Fibroblast of lung (primary cell): ENCODE results near the gene DPM2.

ENCODE experiments used
- EZH2 ChIP-seq: IDR thresholded peaks from 2 replicates; pipeline ENCODE4 v1.5.1; 2012; ENCODE audit warnings: low read length, control low read depth, mild to moderate bottlenecking; ENCODE audit errors: missing control alignments
- TF ChIP-seq, protein P1 (sequence below), 2 donors: IDR thresholded peaks in 1 of 2; conservative IDR thresholded peaks in 1 of 2; 1 replicate in 1 of 2; 2 replicates in 1 of 2; pipeline ENCODE4 v1.5.1; 2011 to 2012; ENCODE audit warnings: low read length in 2 of 2, control low read depth in 1 of 2, inconsistent platforms in 1 of 2, low read depth in 1 of 2, mild to moderate bottlenecking in 1 of 2

DNA sequence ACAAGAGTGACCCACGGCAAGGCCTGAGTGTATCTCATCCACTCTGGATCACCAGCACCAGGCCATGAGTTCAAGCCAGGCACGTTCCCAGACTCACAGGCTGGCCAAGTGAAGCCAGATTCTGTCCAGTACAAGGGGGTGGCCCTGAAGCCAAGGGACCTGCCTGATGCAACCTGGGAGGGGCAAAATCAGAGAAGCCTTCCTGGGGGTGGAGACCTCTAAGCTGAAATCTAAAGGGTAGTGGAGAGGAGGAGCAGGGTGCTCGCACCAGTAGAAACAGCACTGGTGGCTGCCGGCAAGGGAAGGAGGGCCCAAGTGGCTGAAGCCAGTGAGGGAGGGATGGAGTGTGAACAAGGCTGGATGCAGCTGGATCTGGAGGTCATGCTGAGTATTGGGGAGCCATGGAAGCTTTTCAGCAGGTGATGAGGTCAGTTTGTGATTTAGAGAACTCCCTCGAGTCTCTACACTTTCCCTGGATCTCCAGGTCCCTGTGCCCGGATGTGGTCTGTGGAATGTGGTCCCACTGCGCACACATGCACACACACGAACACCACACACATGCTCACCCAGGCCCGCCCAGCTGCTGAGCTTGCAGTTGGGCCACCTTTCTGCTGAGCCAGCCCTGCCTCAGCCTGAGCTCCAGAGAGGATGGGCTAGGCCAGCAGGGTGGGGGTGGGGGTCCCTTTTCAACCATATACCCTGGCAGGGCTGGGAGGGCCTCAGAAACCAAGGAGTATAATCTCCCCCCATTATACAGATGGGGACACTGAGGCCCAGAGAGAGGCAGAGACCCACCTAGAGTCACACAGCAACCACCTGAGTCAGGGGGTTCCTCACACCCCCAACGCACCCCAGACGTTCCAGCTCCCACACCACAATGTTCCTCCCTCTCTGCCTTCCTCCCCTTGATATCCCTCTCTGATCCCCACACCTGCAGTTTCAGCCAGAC is 8.7 kb downstream of the DPM2 start:
- no peak for TF ChIP-seq EZH2
- TF ChIP-seq, protein P1, sequence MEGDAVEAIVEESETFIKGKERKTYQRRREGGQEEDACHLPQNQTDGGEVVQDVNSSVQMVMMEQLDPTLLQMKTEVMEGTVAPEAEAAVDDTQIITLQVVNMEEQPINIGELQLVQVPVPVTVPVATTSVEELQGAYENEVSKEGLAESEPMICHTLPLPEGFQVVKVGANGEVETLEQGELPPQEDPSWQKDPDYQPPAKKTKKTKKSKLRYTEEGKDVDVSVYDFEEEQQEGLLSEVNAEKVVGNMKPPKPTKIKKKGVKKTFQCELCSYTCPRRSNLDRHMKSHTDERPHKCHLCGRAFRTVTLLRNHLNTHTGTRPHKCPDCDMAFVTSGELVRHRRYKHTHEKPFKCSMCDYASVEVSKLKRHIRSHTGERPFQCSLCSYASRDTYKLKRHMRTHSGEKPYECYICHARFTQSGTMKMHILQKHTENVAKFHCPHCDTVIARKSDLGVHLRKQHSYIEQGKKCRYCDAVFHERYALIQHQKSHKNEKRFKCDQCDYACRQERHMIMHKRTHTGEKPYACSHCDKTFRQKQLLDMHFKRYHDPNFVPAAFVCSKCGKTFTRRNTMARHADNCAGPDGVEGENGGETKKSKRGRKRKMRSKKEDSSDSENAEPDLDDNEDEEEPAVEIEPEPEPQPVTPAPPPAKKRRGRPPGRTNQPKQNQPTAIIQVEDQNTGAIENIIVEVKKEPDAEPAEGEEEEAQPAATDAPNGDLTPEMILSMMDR (conservative IDR thresholded peaks at IDR 0.05 in 1 of 2, IDR thresholded peaks at IDR 0.05 in 1 of 2; ENCODE audit: low read depth in 1 of 2, low read length in 2 of 2), result no peak
